Measurements from ENCODE around the gene KPNA3. TPM values are rescaled to one million over a fixed set of nuclear protein-coding genes. Genes with fewer than 3 reads are reported as not detected.

Gene KPNA3
- polyA plus RNA-seq, 1 of the 3 experiments (the other 2 are of a cell fraction) = 11.3 TPM

GRCh38 chr13:49784886-49785570 lies 7.5 kb downstream of the KPNA3 start:
- CTCF ChIA-PET = no interaction called here

GRCh38 chr13:49783865-49784264 lies 8.6 kb downstream of the KPNA3 start:
- H3K27me3 ChIP-seq (ENCODE audit: insufficient read depth) = no peaks in the 10 kb centered on the region
- peaks cover under 1% of the 10 kb centered on the region for H3F3A ChIP-seq (replicated peaks; ENCODE audit: insufficient read depth)
- H3K4me3 ChIP-seq (ENCODE audit: low read depth in 2 of 2, low read length in 1 of 2) = no peak overlapping the region
- H4K20me1 ChIP-seq (ENCODE audit: insufficient read depth) = peaks cover 87% of the 10 kb centered on the region
- ChIA-PET CTCF (no interaction called here), POLR2A (no interaction called here)
- no peaks in the 10 kb centered on the region for H3K9me2 ChIP-seq
- no peak for DNase-seq
- H3K27ac ChIP-seq (ENCODE audit: low read depth in 2 of 2, low read length in 1 of 2) = no peak overlapping the region
- no peak overlapping the region for H3K9ac ChIP-seq
- H3K4me2 ChIP-seq = no peak overlapping the region
- H3K79me2 ChIP-seq (ENCODE audit: insufficient read depth) = peaks cover 100% of the 10 kb centered on the region
- H3K4me1 ChIP-seq (ENCODE audit: control insufficient read depth in 1 of 2, insufficient read depth in 2 of 2, low read depth in 1 of 2, low read length in 1 of 2) = 0 out of 4 replicates have a peak, but pooled peaks cover 0 to 5% of the 10 kb centered on the region in 2 experiments
- H2AFZ ChIP-seq (ENCODE audit: low read depth) = no peak overlapping the region
- 99% methylated on average over 4 of the region's 4 CpGs for WGBS (ENCODE audit: low lambda C conversion rate)
- H3K9me3 ChIP-seq = no peaks in the 10 kb centered on the region
- peaks cover 0 to 7% of the 10 kb centered on the region in 2 experiments for H3K36me3 ChIP-seq (replicated peaks in 1 of 2; ENCODE audit: control insufficient read depth in 1 of 2, insufficient read depth in 2 of 2, low read length in 1 of 2)
- TF ChIP-seq ELF1 (IDR thresholded peaks at IDR 0.05) (no peak), FOXM1 (IDR thresholded peaks at IDR 0.05; ENCODE audit: low read depth) (no peak), MXI1 (IDR thresholded peaks at IDR 0.05; ENCODE audit: low read depth, low read length) (no peak), RCOR1 (IDR thresholded peaks at IDR 0.05; ENCODE audit: low read length) (no peak), RFX5 (IDR thresholded peaks at IDR 0.05; ENCODE audit: low read length) (no peak), REST (IDR thresholded peaks at IDR 0.05; ENCODE audit: low read depth, low read length) (no peak), FOXJ3 (CRISPR knock-in tag; IDR thresholded peaks at IDR 0.05) (no peak), EP300 (IDR thresholded peaks at IDR 0.05; ENCODE audit: borderline replicate concordance in 1 of 2, low read depth in 1 of 2, low read length in 1 of 2) (no peak), SIN3A (IDR thresholded peaks at IDR 0.05; ENCODE audit: borderline replicate concordance, low read depth, low read length) (no peak), TCF12 (IDR thresholded peaks at IDR 0.05) (no peak), SMC3 (IDR thresholded peaks at IDR 0.05; ENCODE audit: low read depth, low read length) (no peak), CTCF (IDR thresholded peaks at IDR 0.05) (no peak), CHD2 (IDR thresholded peaks at IDR 0.05; ENCODE audit: low read length, partially characterized antibody) (no peak), RXRA (IDR thresholded peaks at IDR 0.05; ENCODE audit: borderline replicate concordance, low read depth) (no peak), RAD21 (IDR thresholded peaks at IDR 0.05; ENCODE audit: low read length) (no peak)
- TF ChIP-seq, protein P1, sequence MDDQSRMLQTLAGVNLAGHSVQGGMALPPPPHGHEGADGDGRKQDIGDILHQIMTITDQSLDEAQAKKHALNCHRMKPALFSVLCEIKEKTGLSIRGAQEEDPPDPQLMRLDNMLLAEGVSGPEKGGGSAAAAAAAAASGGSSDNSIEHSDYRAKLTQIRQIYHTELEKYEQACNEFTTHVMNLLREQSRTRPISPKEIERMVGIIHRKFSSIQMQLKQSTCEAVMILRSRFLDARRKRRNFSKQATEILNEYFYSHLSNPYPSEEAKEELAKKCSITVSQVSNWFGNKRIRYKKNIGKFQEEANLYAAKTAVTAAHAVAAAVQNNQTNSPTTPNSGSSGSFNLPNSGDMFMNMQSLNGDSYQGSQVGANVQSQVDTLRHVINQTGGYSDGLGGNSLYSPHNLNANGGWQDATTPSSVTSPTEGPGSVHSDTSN (IDR thresholded peaks at IDR 0.05) = no peak

More at GRCh38 chr13:49784886-49785570, 7.5 kb downstream of the KPNA3 start:
- peaks cover 0 to 7% of the 10 kb centered on the region in 2 experiments for H3K36me3 ChIP-seq (replicated peaks in 1 of 2; ENCODE audit: control insufficient read depth in 1 of 2, insufficient read depth in 2 of 2, low read length in 1 of 2)
- POLR2A ChIA-PET = no interaction called here
- 80% methylated on average over 5 of the region's 5 CpGs for WGBS (ENCODE audit: low lambda C conversion rate)
- H3F3A ChIP-seq (replicated peaks; ENCODE audit: insufficient read depth) = no peaks in the 10 kb centered on the region
- H3K9ac ChIP-seq = no peak overlapping the region
- no peak for DNase-seq
- H3K4me3 ChIP-seq (ENCODE audit: low read depth in 2 of 2, low read length in 1 of 2) = no peak overlapping the region
- peaks cover 4 to 5% of the 10 kb centered on the region in 2 experiments; a peak in 1 of 4 replicates for H3K4me1 ChIP-seq (ENCODE audit: control insufficient read depth in 1 of 2, insufficient read depth in 2 of 2, low read depth in 1 of 2, low read length in 1 of 2)
- H3K79me2 ChIP-seq (ENCODE audit: insufficient read depth) = peaks cover 100% of the 10 kb centered on the region
- H4K20me1 ChIP-seq (ENCODE audit: insufficient read depth) = peaks cover 86% of the 10 kb centered on the region
- no peak overlapping the region for H3K4me2 ChIP-seq
- H3K27ac ChIP-seq (ENCODE audit: low read depth in 2 of 2, low read length in 1 of 2) = no peak overlapping the region
- no peaks in the 10 kb centered on the region for H3K9me3 ChIP-seq
- H3K9me2 ChIP-seq = no peaks in the 10 kb centered on the region
- no peak overlapping the region for H2AFZ ChIP-seq (ENCODE audit: low read depth)
- no peak for TF ChIP-seq FOXJ3 (CRISPR knock-in tag; IDR thresholded peaks at IDR 0.05)
- TF ChIP-seq MEF2A (IDR thresholded peaks at IDR 0.05; ENCODE audit: borderline replicate concordance, low read depth) = no peak
- TF ChIP-seq POLR2AphosphoS5 (IDR thresholded peaks at IDR 0.05; ENCODE audit: low read depth, low read length) = no peak
- TF ChIP-seq, protein P1 (IDR thresholded peaks at IDR 0.05) = no peak
- no peak for TF ChIP-seq TCF12 (IDR thresholded peaks at IDR 0.05)
- no peak for TF ChIP-seq JUND (IDR thresholded peaks at IDR 0.05)
- no peak for TF ChIP-seq TAF1 (IDR thresholded peaks at IDR 0.05; ENCODE audit: borderline replicate concordance, low read depth, low read length)
- no peak for TF ChIP-seq MXI1 (IDR thresholded peaks at IDR 0.05; ENCODE audit: low read depth, low read length)
- no peak for TF ChIP-seq FOSL2 (IDR thresholded peaks at IDR 0.05; ENCODE audit: borderline replicate concordance, low read depth)
- no peak for TF ChIP-seq GABPA (IDR thresholded peaks at IDR 0.05; ENCODE audit: low read depth)
- no peak for TF ChIP-seq FOXM1 (IDR thresholded peaks at IDR 0.05; ENCODE audit: low read depth)
- H3K27me3 ChIP-seq (ENCODE audit: insufficient read depth) = no peaks in the 10 kb centered on the region

Measured in SK-N-SH (cell line).